Measurements from ENCODE around the gene PHACTR4. TPM values are rescaled to one million over a fixed set of nuclear protein-coding genes. Genes with fewer than 3 reads are reported as not detected.
"Not testable (repeated sequence)": the region's sequence is repeated elsewhere in the genome, so short reads cannot be mapped to it uniquely, and the experiment has no call there.

Gene PHACTR4
- total and polyA plus RNA-seq, 10 of the 15 experiments (the other 5 are each of a cell fraction or from before 2014, with no cell fraction given): 8.9 to 34.2 (median 12.5) TPM

DNA sequence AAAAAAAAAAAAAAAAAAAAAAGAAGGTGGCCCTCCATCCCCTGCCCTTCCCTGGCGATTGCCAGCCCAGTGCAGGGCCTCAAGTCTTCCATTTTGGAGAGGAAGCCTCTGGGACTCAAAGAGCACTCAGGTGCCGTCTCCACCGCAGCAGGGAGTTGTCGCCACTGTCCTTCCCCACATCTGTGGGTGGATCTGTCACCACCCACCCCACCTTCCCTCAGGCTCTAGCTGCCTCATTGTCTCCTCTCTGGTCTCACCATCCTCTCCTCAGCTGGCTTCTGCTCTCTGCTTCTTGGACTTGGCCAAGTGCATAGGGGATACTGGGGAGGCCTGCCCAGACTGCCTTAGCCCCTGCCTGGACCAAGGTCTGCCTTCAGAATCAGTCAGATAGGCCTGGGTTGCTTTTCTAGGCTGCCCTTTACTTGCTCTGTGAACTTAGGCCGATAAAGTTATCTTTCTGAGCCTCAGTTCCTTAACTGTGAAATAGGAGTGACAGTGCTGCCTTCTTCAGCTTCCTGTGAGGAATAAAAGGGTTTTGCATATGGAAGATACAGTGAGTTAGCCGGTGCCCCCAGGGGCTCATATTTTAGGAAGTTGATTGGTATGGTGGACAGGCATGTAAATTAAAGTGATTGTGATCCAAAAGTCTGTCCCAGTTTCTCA lies 152.1 kb downstream of the PHACTR4 start (continued):
- TF ChIP-seq, protein P1, sequence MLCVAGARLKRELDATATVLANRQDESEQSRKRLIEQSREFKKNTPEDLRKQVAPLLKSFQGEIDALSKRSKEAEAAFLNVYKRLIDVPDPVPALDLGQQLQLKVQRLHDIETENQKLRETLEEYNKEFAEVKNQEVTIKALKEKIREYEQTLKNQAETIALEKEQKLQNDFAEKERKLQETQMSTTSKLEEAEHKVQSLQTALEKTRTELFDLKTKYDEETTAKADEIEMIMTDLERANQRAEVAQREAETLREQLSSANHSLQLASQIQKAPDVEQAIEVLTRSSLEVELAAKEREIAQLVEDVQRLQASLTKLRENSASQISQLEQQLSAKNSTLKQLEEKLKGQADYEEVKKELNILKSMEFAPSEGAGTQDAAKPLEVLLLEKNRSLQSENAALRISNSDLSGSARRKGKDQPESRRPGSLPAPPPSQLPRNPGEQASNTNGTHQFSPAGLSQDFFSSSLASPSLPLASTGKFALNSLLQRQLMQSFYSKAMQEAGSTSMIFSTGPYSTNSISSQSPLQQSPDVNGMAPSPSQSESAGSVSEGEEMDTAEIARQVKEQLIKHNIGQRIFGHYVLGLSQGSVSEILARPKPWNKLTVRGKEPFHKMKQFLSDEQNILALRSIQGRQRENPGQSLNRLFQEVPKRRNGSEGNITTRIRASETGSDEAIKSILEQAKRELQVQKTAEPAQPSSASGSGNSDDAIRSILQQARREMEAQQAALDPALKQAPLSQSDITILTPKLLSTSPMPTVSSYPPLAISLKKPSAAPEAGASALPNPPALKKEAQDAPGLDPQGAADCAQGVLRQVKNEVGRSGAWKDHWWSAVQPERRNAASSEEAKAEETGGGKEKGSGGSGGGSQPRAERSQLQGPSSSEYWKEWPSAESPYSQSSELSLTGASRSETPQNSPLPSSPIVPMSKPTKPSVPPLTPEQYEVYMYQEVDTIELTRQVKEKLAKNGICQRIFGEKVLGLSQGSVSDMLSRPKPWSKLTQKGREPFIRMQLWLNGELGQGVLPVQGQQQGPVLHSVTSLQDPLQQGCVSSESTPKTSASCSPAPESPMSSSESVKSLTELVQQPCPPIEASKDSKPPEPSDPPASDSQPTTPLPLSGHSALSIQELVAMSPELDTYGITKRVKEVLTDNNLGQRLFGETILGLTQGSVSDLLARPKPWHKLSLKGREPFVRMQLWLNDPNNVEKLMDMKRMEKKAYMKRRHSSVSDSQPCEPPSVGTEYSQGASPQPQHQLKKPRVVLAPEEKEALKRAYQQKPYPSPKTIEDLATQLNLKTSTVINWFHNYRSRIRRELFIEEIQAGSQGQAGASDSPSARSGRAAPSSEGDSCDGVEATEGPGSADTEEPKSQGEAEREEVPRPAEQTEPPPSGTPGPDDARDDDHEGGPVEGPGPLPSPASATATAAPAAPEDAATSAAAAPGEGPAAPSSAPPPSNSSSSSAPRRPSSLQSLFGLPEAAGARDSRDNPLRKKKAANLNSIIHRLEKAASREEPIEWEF (IDR thresholded peaks at IDR 0.05; ENCODE audit: insufficient replicate concordance, low read depth, low read length): no peak
- TF ChIP-seq HDAC6 (IDR thresholded peaks at IDR 0.05; ENCODE audit: unreplicated experiment) (no peak), PAX8 (IDR thresholded peaks at IDR 0.05) (no peak)
- TF ChIP-seq, protein P2, sequence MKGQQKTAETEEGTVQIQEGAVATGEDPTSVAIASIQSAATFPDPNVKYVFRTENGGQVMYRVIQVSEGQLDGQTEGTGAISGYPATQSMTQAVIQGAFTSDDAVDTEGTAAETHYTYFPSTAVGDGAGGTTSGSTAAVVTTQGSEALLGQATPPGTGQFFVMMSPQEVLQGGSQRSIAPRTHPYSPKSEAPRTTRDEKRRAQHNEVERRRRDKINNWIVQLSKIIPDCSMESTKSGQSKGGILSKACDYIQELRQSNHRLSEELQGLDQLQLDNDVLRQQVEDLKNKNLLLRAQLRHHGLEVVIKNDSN (IDR thresholded peaks at IDR 0.05; ENCODE audit: borderline replicate concordance, extremely low read length, insufficient read depth, low read depth, low read length): no peak

DNA sequence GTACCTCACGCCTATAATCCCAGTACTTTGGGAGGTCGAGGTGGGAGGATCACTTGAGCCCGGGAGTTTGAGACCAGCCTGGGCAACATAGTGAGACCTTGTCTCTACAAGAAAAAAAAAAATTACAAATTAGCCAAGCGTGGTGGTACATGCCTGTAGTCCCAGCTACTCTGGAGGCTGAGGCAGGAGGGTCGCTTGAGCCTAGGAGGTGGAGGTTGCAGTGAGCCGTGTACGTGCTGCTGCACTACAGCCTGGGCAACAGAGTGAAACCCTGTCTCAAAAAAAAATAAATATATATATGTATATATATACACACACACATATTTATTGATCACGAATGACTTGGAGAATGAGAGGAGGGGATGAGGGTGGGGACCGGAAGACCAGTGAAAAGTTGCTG lies 153.0 kb downstream of the PHACTR4 start:
- H3K27ac ChIP-seq (ENCODE audit: control insufficient read depth, insufficient read depth); ATAC-seq; DNase-seq (ENCODE audit: low read depth, low spot score); FAIRE-seq; BruUV-seq (replicated peaks); H3K4me2 ChIP-seq (ENCODE audit: control insufficient read depth, insufficient read depth); H3K9me3 ChIP-seq (replicated peaks; ENCODE audit: control insufficient read depth, insufficient read depth, low read length); intact Hi-C loops (cut with micrococcal nuclease; ENCODE audit: unreplicated experiment); H3K4me3 ChIP-seq; H4K20me1 ChIP-seq (ENCODE audit: control insufficient read depth, insufficient read depth); H3K36me3 ChIP-seq (ENCODE audit: control insufficient read depth in 2 of 2, insufficient read depth in 2 of 2, low read length in 1 of 2); in situ Hi-C loops (cut with MboI); H3K9ac ChIP-seq (ENCODE audit: control insufficient read depth, insufficient read depth, low read length); H3K27me3 ChIP-seq (replicated peaks in 1 of 2; ENCODE audit: control insufficient read depth in 2 of 2, insufficient read depth in 2 of 2, low read length in 1 of 2); H2AFZ ChIP-seq (ENCODE audit: control insufficient read depth, low read depth, low read length): not testable (repeated sequence)
- CTCF ChIA-PET: interaction anchor here (0.9 to 8.0 kb wide), 4 partner anchors 30 to 355 kb away, joined by 3 to 49 read pairs (median 4); partner anchors contain the start of gene TRNAU1AP
- 87% methylated on average over 9 of the region's 9 CpGs for WGBS (ENCODE audit: insufficient coverage, insufficient replicate concordance, low lambda C conversion rate, missing lambda C conversion rate)
- POLR2A ChIA-PET: interaction anchor here (0.5 to 1.4 kb wide), 3 partner anchors 33 to 686 kb away, joined by 3 to 4 read pairs (median 3); no protein-coding TSS in a partner anchor
- Histone ChIP-seq H3K4me1 (ENCODE audit: control insufficient read depth, insufficient read depth, low read length) (peaks cover 18% of the 10 kb centered on the region), H3K79me2 (ENCODE audit: control insufficient read depth, insufficient read depth, low read length) (peaks cover 58% of the 10 kb centered on the region)
- SMC1A ChIA-PET (ENCODE audit: uncharacterized antibody, unreplicated experiment): interaction anchor here (1.3 to 8.4 kb wide), 2 partner anchors 80 to 105 kb away, joined by 3 to 57 read pairs; no protein-coding TSS in a partner anchor
- RAD21 ChIA-PET (ENCODE audit: unreplicated experiment): interaction anchor here (1.4 to 1.9 kb wide), 2 partner anchors 79 to 80 kb away, joined by 3 to 6 read pairs; no protein-coding TSS in a partner anchor

DNA sequence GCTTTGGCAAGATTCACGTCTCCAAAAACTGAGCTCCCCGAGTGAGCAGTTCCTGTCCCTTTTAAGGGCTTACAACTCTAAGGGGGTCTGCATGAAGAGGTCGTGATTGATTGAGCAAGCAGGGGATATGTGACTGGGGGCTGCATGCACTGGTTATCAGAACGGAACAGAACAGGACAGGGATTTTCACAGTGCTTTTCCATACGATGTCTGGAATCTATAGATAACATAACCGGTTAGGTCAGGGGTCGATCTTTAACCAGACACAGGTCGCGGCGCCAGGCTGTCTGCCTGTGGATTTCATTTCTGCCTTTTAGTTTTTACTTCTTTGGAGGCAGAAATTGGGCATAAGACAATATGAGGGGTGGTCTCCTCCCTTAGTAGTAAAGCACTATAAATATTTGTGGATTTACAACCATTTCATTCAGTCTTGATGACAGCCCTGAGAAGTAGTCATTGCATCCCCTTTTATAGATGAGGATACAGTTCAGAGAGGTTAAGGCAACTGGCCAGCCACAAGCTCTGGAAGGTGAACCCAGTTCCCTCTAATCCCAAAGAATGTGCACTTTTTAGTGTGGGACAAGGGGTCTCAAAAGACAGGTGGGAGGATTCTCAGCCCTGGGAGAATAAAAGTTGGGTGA lies 155.6 kb downstream of the PHACTR4 start:
- BruUV-seq (replicated peaks); intact Hi-C loops (cut with micrococcal nuclease; ENCODE audit: unreplicated experiment); H3K27ac ChIP-seq (ENCODE audit: control insufficient read depth, insufficient read depth); H3K4me3 ChIP-seq; H3K4me2 ChIP-seq (ENCODE audit: control insufficient read depth, insufficient read depth); DNase-seq (ENCODE audit: low read depth, low spot score); H3K27me3 ChIP-seq (replicated peaks in 1 of 2; ENCODE audit: control insufficient read depth in 2 of 2, insufficient read depth in 2 of 2, low read length in 1 of 2); in situ Hi-C loops (cut with MboI); H3K4me1 ChIP-seq (ENCODE audit: control insufficient read depth, insufficient read depth, low read length); ATAC-seq; RAD21 ChIA-PET (ENCODE audit: unreplicated experiment); H4K20me1 ChIP-seq (ENCODE audit: control insufficient read depth, insufficient read depth); H3K9ac ChIP-seq (ENCODE audit: control insufficient read depth, insufficient read depth, low read length); FAIRE-seq; H3K9me3 ChIP-seq (replicated peaks; ENCODE audit: control insufficient read depth, insufficient read depth, low read length); H3K36me3 ChIP-seq (ENCODE audit: control insufficient read depth in 2 of 2, insufficient read depth in 2 of 2, low read length in 1 of 2); H2AFZ ChIP-seq (ENCODE audit: control insufficient read depth, low read depth, low read length): not testable (repeated sequence)
- 96% methylated on average over 10 of the region's 10 CpGs for WGBS (ENCODE audit: insufficient coverage, insufficient replicate concordance, low lambda C conversion rate, missing lambda C conversion rate)
- ChIA-PET POLR2A (interaction anchor here (0.6 to 1.2 kb wide), 3 partner anchors 28 to 118 kb away, joined by 3 to 4 read pairs (median 4); partner anchors contain the start of gene TRNAU1AP), SMC1A (ENCODE audit: uncharacterized antibody, unreplicated experiment) (interaction anchor here (0.8 to 2.2 kb wide), 4 partner anchors 21 to 119 kb away, joined by 3 to 5 read pairs (median 3); no protein-coding TSS in a partner anchor), CTCF (interaction anchor here (0.9 to 1.4 kb wide), 2 partner anchors 55 to 164 kb away, joined by 3 to 4 read pairs; no protein-coding TSS in a partner anchor)
- H3K79me2 ChIP-seq (ENCODE audit: control insufficient read depth, insufficient read depth, low read length): peaks cover 42% of the 10 kb centered on the region
